Globus pallidus (tissue), 1 donor: ENCODE measurements around the gene CNIH2.
"Not testable (repeated sequence)": the region's sequence is repeated elsewhere in the genome, so short reads cannot be mapped to it uniquely, and the experiment has no call there.

Experiments used
- DNase-seq: peaks from one replicate; pipeline ENCODE4 v3.0.0-alpha.2; 2015; ENCODE audit warnings: low spot score

Gene CNIH2

GRCh38 chr11:66277471-66278362, at the start of gene CNIH2:
TSS of gene CNIH2 (plus strand) at chr11:66278175. CDS start at chr11:66278457, 282 bp downstream.
- no peak for DNase-seq

- no peak for DNase-seq
Observed at GRCh38 chr11:66228521-66228920, 49.5 kb upstream of the CNIH2 start.

GRCh38 chr11:66230156-66230555, 47.8 kb upstream of the CNIH2 start:
- no peak for DNase-seq

GRCh38 chr11:66230978-66231377, 47.0 kb upstream of the CNIH2 start:
- no peak for DNase-seq

GRCh38 chr11:66231561-66231960, 46.4 kb upstream of the CNIH2 start:
- DNase-seq: no peak

GRCh38 chr11:66232769-66233168, 45.2 kb upstream of the CNIH2 start:
- no peak for DNase-seq

GRCh38 chr11:66233301-66233700, 44.7 kb upstream of the CNIH2 start:
- no peak for DNase-seq

GRCh38 chr11:66235141-66235540, 42.8 kb upstream of the CNIH2 start:
- no peak for DNase-seq

- DNase-seq: no peak
Observed at GRCh38 chr11:66237867-66238266, 40.1 kb upstream of the CNIH2 start.

- DNase-seq: no peak
Observed at GRCh38 chr11:66238786-66239413, 39.1 kb upstream of the CNIH2 start.

- DNase-seq: no peak
Observed at GRCh38 chr11:66239511-66239910, 38.5 kb upstream of the CNIH2 start.

GRCh38 chr11:66239998-66240780, 37.8 kb upstream of the CNIH2 start:
- no peak for DNase-seq

- no peak for DNase-seq
Observed at GRCh38 chr11:66240781-66241136, 37.2 kb upstream of the CNIH2 start.

GRCh38 chr11:66242095-66242765, 35.7 kb upstream of the CNIH2 start:
- DNase-seq: no peak

- no peak for DNase-seq
Observed at GRCh38 chr11:66243782-66244535, 34.0 kb upstream of the CNIH2 start.

- DNase-seq: no peak
Observed at GRCh38 chr11:66247295-66247694, 30.7 kb upstream of the CNIH2 start.

- no peak for DNase-seq
Observed at GRCh38 chr11:66247801-66248200, 30.2 kb upstream of the CNIH2 start.

- no peak for DNase-seq
Observed at GRCh38 chr11:66248903-66249302, 29.1 kb upstream of the CNIH2 start.

GRCh38 chr11:66251809-66252208, 26.2 kb upstream of the CNIH2 start:
- no peak for DNase-seq

GRCh38 chr11:66253081-66253480, 24.9 kb upstream of the CNIH2 start:
- not testable (repeated sequence) for DNase-seq

GRCh38 chr11:66258473-66258893, 19.5 kb upstream of the CNIH2 start:
- DNase-seq: no peak
